ENCODE measurements around the gene ROR1.
A peak's percentile ranks its signal among the peaks of the same experiment; 100 is the strongest.
"Not testable (repeated sequence)": the region's sequence is repeated elsewhere in the genome, so short reads cannot be mapped to it uniquely, and the experiment has no call there.

The ROR1 gene

DNA sequence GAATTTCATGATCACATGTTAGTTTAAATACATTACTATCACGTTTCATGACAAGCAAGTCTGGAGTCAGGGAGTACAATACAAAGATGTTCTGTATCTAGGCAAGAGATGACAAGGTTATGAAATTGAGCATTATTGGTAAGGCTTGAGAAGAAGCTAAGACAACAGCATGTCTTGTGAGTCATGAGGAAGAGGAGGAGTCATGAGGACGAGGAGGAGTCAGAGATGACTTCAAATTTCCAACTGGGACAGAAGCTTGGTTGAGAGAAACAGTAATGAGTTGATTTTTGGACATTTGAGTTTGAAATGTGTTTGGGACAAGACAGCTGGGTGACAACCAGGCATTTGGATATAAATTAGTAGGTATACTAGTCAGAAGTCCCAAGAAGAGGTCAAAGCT lies 425.3 kb downstream of the ROR1 start:
- no peak for DNase-seq

DNA sequence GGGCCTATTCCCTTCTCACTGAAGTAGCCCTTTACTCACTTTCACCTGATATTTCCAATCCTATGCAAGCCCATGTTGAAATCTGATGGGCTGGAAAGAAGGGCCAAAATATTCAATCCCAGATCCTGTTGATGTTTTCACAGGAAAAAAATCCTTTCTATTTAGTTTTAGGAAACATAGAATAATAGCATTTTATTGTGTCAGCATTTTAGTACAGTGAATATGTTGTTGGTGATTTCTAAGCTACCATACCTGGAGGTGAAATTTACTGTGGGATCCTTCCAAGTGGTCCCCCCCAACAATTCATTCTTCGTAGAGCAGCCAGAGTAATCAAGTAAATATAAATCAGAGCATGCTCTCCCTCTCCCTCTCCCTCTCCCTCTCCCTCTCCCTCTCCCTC lies 426.2 kb downstream of the ROR1 start:
- no peak for DNase-seq

- no peak for DNase-seq
Measured at GRCh38 chr1:64203420-64203819, 429.6 kb downstream of the ROR1 start, which contains the start of gene UBE2U. UBE2U (plus strand) TSS chr1:64203623; CDS start chr1:64204051, 428 bp downstream.

DNA sequence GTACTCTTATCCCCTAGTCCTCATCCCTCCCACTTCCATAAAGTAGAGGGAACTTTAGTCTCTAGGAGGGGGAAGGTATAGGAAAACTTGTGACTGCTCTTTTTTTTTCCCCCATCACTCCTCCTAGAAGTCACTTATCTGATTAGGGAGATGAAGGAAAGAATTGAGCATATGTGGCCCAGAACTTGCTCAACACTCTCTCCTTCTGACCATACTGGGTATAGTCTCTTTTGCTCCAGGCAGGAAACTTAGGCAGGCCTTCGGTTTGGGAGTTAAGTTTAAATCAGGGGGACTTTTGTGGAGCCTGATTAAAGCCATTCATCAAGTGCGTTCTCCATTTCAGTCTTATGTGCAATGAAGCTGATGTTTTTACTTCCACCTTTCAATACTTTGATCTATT lies 435.4 kb downstream of the ROR1 start:
- DNase-seq: no peak

- DNase-seq: no peak
Measured at GRCh38 chr1:64212031-64212430, 438.2 kb downstream of the ROR1 start.

- DNase-seq: peak; percentile 57
Measured at GRCh38 chr1:64215576-64215975, 441.8 kb downstream of the ROR1 start.

- no peak for DNase-seq
Measured at GRCh38 chr1:64220241-64220640, 446.4 kb downstream of the ROR1 start.

- DNase-seq: no peak
Measured at GRCh38 chr1:64223329-64224151, 449.7 kb downstream of the ROR1 start.

GRCh38 chr1:64224236-64224635 lies 450.4 kb downstream of the ROR1 start:
- DNase-seq: not testable (repeated sequence)

DNA sequence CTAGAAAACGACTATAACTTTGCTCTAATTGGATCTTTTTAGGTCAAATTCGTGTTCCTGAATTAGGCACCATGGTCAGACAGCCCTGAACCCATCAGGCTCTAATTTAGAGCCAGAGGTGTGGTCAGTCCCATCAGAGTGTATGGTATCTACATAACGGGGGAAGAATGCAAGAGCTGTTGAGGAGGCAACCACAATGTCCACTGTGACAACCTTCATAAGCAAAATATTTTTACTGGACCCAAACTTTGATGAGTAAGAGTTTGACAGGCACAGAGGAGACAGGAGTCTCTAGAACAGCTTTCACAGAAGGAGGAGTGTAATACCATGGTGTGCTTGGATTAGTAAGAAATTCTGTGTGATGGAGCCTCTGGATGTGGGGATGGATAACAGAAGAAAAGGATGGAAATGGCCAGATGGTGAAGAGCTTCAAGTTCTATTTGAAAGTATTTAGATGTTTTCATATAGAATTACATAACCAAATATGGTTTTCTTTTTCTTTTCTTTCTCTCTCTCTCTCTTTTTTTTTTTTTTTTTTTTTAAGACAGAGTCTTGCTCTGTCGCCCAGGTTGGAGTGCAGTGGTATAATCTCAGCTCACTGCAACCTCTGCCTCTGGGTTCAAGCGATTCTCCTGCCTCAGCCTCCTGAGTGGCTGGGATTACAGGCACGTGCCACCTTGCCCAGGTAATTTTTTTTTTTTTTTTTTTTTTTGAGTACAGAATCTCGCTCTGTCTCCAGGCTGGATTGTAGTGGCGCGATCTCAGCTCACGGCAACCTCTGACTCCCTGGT lies 454.5 kb downstream of the ROR1 start:
- DNase-seq: no peak

- DNase-seq: peak; percentile 40
Measured at GRCh38 chr1:64229307-64229706, 455.5 kb downstream of the ROR1 start.

Measured in NCI-H1105 (cell line).